Neural cell (in vitro differentiated cells): ENCODE measurements around the gene NCBP3. TPM values are rescaled to one million over a fixed set of nuclear protein-coding genes. Genes with fewer than 3 reads are reported as not detected.

Experiments
- H2AFZ ChIP-seq: fragments of 200-600, 300-800 bp; sonication (generic), shearing (Covaris generic); 2 replicates; pipeline ENCODE4 v1.6.0; 2014; ENCODE audit warnings: low read depth, mild to moderate bottlenecking, antibody characterized with exemption, low read length, moderate library complexity
- H3F3A ChIP-seq: fragments of 200-600 bp; shearing (Covaris generic); 2 replicates; pipeline ENCODE4 v1.6.1; 2016; ENCODE audit warnings: mild to moderate bottlenecking, moderate library complexity, mixed read lengths, antibody characterized with exemption, low read length; ENCODE audit not compliant: insufficient read depth, poor library complexity, severe bottlenecking
- H3K27ac ChIP-seq: fragments of 200-600, 300-800 bp; sonication (generic), shearing (Covaris generic); 2 replicates; pipeline ENCODE4 v1.5.1; 2014; ENCODE audit warnings: mild to moderate bottlenecking, low read length, moderate library complexity
- H3K27me3 ChIP-seq: fragments of 300-800, 200-600 bp; sonication (generic), shearing (Covaris generic); 2 replicates; pipeline ENCODE4 v1.6.0; 2014; ENCODE audit warnings: mild to moderate bottlenecking, low read depth, low read length, moderate library complexity; ENCODE audit not compliant: insufficient read depth
- H3K36me3 ChIP-seq: fragments of 300-800, 200-600 bp; sonication (generic), shearing (Covaris generic); 2 replicates; pipeline ENCODE4 v1.5.1; 2014; ENCODE audit warnings: mild to moderate bottlenecking, antibody characterized with exemption, low read length, moderate library complexity; ENCODE audit not compliant: insufficient read depth
- H3K4me2 ChIP-seq: fragments of 300-800, 200-600 bp; sonication (generic), shearing (Covaris generic); 2 replicates; pipeline ENCODE4 v1.6.0; 2014; ENCODE audit warnings: mild to moderate bottlenecking, low read length
- H3K4me3 ChIP-seq: fragments of 300-800, 200-600 bp; sonication (generic), shearing (Covaris generic); 2 replicates; pipeline ENCODE4 v1.5.1; 2014; ENCODE audit warnings: mild to moderate bottlenecking, low read length, moderate library complexity
- H3K79me2 ChIP-seq: fragments of 200-600 bp; shearing (Covaris generic); replicated peaks from 2 replicates; pipeline ENCODE4 v1.6.0; 2014; ENCODE audit warnings: mild to moderate bottlenecking, low read length, moderate library complexity; ENCODE audit not compliant: insufficient read depth
- H3K9ac ChIP-seq: fragments of 300-800, 200-600 bp; sonication (generic), shearing (Covaris generic); 2 replicates; pipeline ENCODE4 v1.6.1; 2016; ENCODE audit warnings: mild to moderate bottlenecking, low read length, mixed read lengths
- H3K9me2 ChIP-seq: fragments of 200-600 bp; shearing (Covaris generic); 2 replicates; pipeline ENCODE4 v1.6.1; 2016; ENCODE audit warnings: mild to moderate bottlenecking, low read length, mixed read lengths; ENCODE audit not compliant: insufficient read depth
- H3K9me3 ChIP-seq: fragments of 200-600, 300-800 bp; sonication (generic), shearing (Covaris generic); 2 replicates; pipeline ENCODE4 v1.6.1; 2016; ENCODE audit warnings: mild to moderate bottlenecking, mixed run types, low read length, moderate library complexity, mixed read lengths
- H4K20me1 ChIP-seq: fragments of 200-600 bp; shearing (Covaris generic); 2 replicates; pipeline ENCODE4 v1.6.1; 2016; ENCODE audit warnings: mild to moderate bottlenecking, mixed run types; ENCODE audit not compliant: insufficient read depth
- CTCF ChIP-seq: fragments of 450-650 bp; IDR thresholded peaks from 2 replicates; pipeline ENCODE4 v1.5.1; 2014; ENCODE audit warnings: antibody characterized with exemption, mild to moderate bottlenecking, moderate library complexity; ENCODE audit not compliant: poor library complexity, severe bottlenecking
- EP300 ChIP-seq: fragments of 450-650 bp; conservative IDR thresholded peaks from 2 replicates; pipeline ENCODE4 v1.6.1; 2014; ENCODE audit warnings: antibody characterized with exemption, mild to moderate bottlenecking, moderate library complexity; ENCODE audit not compliant: poor library complexity, severe bottlenecking
- EZH2 ChIP-seq: fragments of 200-600, 300-800 bp; shearing (Covaris generic), sonication (generic); IDR thresholded peaks from 2 replicates; pipeline ENCODE4 v1.6.1; 2014; ENCODE audit warnings: antibody characterized with exemption, low read length, borderline replicate concordance, mild to moderate bottlenecking; ENCODE audit not compliant: insufficient read depth, poor library complexity, severe bottlenecking
- MXI1 ChIP-seq: fragments of 450-650 bp; conservative IDR thresholded peaks from 2 replicates; pipeline ENCODE4 v1.6.1; 2014; ENCODE audit warnings: antibody characterized with exemption, mild to moderate bottlenecking; ENCODE audit not compliant: poor library complexity, severe bottlenecking
- POLR2AphosphoS5 ChIP-seq: IDR thresholded peaks from 2 replicates; pipeline ENCODE4 v1.6.1; 2012
- RAD21 ChIP-seq: fragments of 450-650 bp; conservative IDR thresholded peaks from 2 replicates; pipeline ENCODE4 v1.6.1; 2014; ENCODE audit warnings: antibody characterized with exemption, mild to moderate bottlenecking, moderate library complexity
- REST ChIP-seq: IDR thresholded peaks from 2 replicates; pipeline ENCODE4 v1.6.1; 2012; ENCODE audit warnings: borderline replicate concordance
- SMC3 ChIP-seq: fragments of 450-650 bp; conservative IDR thresholded peaks from 2 replicates; pipeline ENCODE4 v1.6.1; 2014; ENCODE audit warnings: antibody characterized with exemption, mild to moderate bottlenecking, moderate library complexity; ENCODE audit not compliant: poor library complexity
- TAF1 ChIP-seq: IDR thresholded peaks from 2 replicates; pipeline ENCODE4 v1.6.1; 2012; ENCODE audit warnings: low read depth
- polyA plus RNA-seq: library from polyadenylated mRNA; depleted of rRNA; stranded (reverse); fragments of >200 nt; gene quantifications from 2 replicates; pipeline ENCODE4 v1.2.3, GENCODE V29; 2014

The NCBP3 gene
- polyA plus RNA-seq, 1 donor from 2014 or later, result 132 TPM

GRCh38 chr17:3809135-3809534, 36.9 kb downstream of the NCBP3 start:
- Histone ChIP-seq H3K9me2 (no peaks in the 10 kb centered on the region), H3F3A (no peaks in the 10 kb centered on the region), H3K9me3 (no peaks in the 10 kb centered on the region), H2AFZ (no peak overlapping the region), H4K20me1 (no peaks in the 10 kb centered on the region), H3K79me2 (no peaks in the 10 kb centered on the region), H3K27ac (no peak overlapping the region), H3K4me2 (no peak overlapping the region), H3K27me3 (no peaks in the 10 kb centered on the region), H3K9ac (no peak overlapping the region), H3K36me3 (no peaks in the 10 kb centered on the region), H3K4me3 (no peak overlapping the region)
- no peak for TF ChIP-seq SMC3
- no peak for TF ChIP-seq MXI1
- TF ChIP-seq RAD21, result no peak
- no peak for TF ChIP-seq EZH2
- TF ChIP-seq CTCF, result no peak

- Histone ChIP-seq H3K4me2 (no peak overlapping the region), H3K27ac (no peak overlapping the region), H3K9ac (no peak overlapping the region), H3K27me3 (no peaks in the 10 kb centered on the region), H3K9me2 (no peaks in the 10 kb centered on the region), H3K79me2 (no peaks in the 10 kb centered on the region), H3F3A (no peaks in the 10 kb centered on the region), H4K20me1 (no peaks in the 10 kb centered on the region), H2AFZ (no peak overlapping the region), H3K36me3 (no peaks in the 10 kb centered on the region), H3K9me3 (no peaks in the 10 kb centered on the region), H3K4me3 (no peak overlapping the region)
- no peak for TF ChIP-seq REST
- no peak for TF ChIP-seq CTCF
- TF ChIP-seq EP300, result no peak
- TF ChIP-seq POLR2AphosphoS5, result no peak
- no peak for TF ChIP-seq SMC3
- no peak for TF ChIP-seq RAD21
- TF ChIP-seq MXI1, result no peak
- no peak for TF ChIP-seq TAF1
- TF ChIP-seq EZH2, result no peak
Observed at GRCh38 chr17:3808701-3809100, 37.3 kb downstream of the NCBP3 start.
